WTC11 (cell line): ENCODE data around the gene CERS2.

Experiments used
- NFYB ChIP-seq: sonication (generic); formaldehyde crosslinking; conservative IDR thresholded peaks from 2 replicates; pipeline ENCODE4 v1.8.0; 2022; ENCODE audit warnings: low read depth, missing genetic modification reagents
- TF ChIP-seq, protein P1 (sequence below): fragments of 200-600 bp; IDR thresholded peaks from 2 replicates; pipeline ENCODE4 v1.8.0; 2022; ENCODE audit warnings: antibody characterized with exemption
- TF ChIP-seq, protein P2 (sequence below): sonication (generic); formaldehyde crosslinking; IDR thresholded peaks from 2 replicates; pipeline ENCODE4 v1.8.1; 2023; ENCODE audit warnings: mild to moderate bottlenecking, moderate library complexity, missing genetic modification reagents
- TF ChIP-seq, protein P3 (sequence below): sonication (generic); formaldehyde crosslinking; IDR thresholded peaks from 2 replicates; pipeline ENCODE4 v1.8.1; 2022; ENCODE audit warnings: mild to moderate bottlenecking, moderate library complexity, missing genetic modification reagents
- TF ChIP-seq, protein P4 (sequence below): sonication (generic); formaldehyde crosslinking; IDR thresholded peaks from 2 replicates; pipeline ENCODE4 v1.8.0; 2022; ENCODE audit warnings: mild to moderate bottlenecking, missing genetic modification reagents
- TF ChIP-seq, protein P5 (sequence below): sonication (generic); formaldehyde crosslinking; IDR thresholded peaks from 2 replicates; pipeline ENCODE4 v1.8.1; 2023; ENCODE audit warnings: mild to moderate bottlenecking, missing genetic modification reagents, moderate library complexity

DNA sequence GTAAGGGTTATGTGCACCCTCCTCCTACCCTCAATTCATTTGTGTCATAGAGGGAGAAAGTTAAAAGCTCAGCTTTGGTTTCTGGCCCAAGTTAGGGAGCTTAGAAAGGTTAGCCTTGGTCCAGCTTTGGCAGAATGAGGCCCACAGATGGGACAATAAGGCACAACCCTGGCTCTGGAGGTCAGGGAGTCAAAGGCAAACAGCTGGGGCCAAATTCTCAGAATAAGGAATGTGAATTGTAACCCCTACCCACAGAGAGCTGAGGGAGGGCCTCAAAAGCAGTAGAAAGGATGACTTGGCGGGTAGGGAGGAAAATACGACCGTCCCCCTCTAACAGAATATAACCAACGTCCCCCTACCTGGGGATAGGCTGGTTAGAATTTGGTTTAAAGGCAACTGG, 9.0 kb downstream of the CERS2 start:
- TF ChIP-seq, protein P1, sequence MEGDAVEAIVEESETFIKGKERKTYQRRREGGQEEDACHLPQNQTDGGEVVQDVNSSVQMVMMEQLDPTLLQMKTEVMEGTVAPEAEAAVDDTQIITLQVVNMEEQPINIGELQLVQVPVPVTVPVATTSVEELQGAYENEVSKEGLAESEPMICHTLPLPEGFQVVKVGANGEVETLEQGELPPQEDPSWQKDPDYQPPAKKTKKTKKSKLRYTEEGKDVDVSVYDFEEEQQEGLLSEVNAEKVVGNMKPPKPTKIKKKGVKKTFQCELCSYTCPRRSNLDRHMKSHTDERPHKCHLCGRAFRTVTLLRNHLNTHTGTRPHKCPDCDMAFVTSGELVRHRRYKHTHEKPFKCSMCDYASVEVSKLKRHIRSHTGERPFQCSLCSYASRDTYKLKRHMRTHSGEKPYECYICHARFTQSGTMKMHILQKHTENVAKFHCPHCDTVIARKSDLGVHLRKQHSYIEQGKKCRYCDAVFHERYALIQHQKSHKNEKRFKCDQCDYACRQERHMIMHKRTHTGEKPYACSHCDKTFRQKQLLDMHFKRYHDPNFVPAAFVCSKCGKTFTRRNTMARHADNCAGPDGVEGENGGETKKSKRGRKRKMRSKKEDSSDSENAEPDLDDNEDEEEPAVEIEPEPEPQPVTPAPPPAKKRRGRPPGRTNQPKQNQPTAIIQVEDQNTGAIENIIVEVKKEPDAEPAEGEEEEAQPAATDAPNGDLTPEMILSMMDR, result no peak
- TF ChIP-seq, protein P2, sequence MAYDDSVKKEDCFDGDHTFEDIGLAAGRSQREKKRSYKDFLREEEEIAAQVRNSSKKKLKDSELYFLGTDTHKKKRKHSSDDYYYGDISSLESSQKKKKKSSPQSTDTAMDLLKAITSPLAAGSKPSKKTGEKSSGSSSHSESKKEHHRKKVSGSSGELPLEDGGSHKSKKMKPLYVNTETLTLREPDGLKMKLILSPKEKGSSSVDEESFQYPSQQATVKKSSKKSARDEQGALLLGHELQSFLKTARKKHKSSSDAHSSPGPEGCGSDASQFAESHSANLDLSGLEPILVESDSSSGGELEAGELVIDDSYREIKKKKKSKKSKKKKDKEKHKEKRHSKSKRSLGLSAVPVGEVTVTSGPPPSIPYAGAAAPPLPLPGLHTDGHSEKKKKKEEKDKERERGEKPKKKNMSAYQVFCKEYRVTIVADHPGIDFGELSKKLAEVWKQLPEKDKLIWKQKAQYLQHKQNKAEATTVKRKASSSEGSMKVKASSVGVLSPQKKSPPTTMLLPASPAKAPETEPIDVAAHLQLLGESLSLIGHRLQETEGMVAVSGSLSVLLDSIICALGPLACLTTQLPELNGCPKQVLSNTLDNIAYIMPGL, result no peak
- TF ChIP-seq, protein P3, sequence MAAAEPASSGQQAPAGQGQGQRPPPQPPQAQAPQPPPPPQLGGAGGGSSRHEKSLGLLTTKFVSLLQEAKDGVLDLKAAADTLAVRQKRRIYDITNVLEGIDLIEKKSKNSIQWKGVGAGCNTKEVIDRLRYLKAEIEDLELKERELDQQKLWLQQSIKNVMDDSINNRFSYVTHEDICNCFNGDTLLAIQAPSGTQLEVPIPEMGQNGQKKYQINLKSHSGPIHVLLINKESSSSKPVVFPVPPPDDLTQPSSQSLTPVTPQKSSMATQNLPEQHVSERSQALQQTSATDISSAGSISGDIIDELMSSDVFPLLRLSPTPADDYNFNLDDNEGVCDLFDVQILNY (CRISPR knock-in tag), result no peak
- TF ChIP-seq, protein P4, sequence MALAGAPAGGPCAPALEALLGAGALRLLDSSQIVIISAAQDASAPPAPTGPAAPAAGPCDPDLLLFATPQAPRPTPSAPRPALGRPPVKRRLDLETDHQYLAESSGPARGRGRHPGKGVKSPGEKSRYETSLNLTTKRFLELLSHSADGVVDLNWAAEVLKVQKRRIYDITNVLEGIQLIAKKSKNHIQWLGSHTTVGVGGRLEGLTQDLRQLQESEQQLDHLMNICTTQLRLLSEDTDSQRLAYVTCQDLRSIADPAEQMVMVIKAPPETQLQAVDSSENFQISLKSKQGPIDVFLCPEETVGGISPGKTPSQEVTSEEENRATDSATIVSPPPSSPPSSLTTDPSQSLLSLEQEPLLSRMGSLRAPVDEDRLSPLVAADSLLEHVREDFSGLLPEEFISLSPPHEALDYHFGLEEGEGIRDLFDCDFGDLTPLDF (CRISPR knock-in tag), result no peak
- TF ChIP-seq NFYB (CRISPR knock-in tag), result no peak
- TF ChIP-seq, protein P5, sequence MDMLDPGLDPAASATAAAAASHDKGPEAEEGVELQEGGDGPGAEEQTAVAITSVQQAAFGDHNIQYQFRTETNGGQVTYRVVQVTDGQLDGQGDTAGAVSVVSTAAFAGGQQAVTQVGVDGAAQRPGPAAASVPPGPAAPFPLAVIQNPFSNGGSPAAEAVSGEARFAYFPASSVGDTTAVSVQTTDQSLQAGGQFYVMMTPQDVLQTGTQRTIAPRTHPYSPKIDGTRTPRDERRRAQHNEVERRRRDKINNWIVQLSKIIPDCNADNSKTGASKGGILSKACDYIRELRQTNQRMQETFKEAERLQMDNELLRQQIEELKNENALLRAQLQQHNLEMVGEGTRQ (CRISPR knock-in tag), result no peak
